MM.1S (cell line): ENCODE data around the gene FAF1.
"Not testable (repeated sequence)": the region's sequence is repeated elsewhere in the genome, so short reads cannot be mapped to it uniquely, and the experiment has no call there.

ENCODE experiments used
- DNase-seq: peaks from one replicate; pipeline ENCODE4 v3.0.0-alpha.2; 2015
- H2AFZ ChIP-seq: fragments of 300-600 bp; sonication (generic); 2 replicates; pipeline ENCODE4 v1.6.0; 2016; ENCODE audit warnings: antibody characterized with exemption, low read length
- H3F3A ChIP-seq: fragments of 300-600 bp; sonication (generic); 2 replicates; pipeline ENCODE4 v1.6.1; 2016; ENCODE audit warnings: mild to moderate bottlenecking, antibody characterized with exemption, low read length, moderate library complexity, mixed read lengths; ENCODE audit not compliant: insufficient read depth
- H3K27ac ChIP-seq: fragments of 300-600 bp; sonication (generic); 2 replicates; pipeline ENCODE4 v1.5.1; 2016; ENCODE audit warnings: mild to moderate bottlenecking, low read length
- H3K27me3 ChIP-seq: fragments of 300-600 bp; sonication (generic); replicated peaks from 2 replicates; pipeline ENCODE4 v1.6.0; 2016; ENCODE audit warnings: low read length; ENCODE audit not compliant: insufficient read depth
- H3K36me3 ChIP-seq: fragments of 300-600 bp; sonication (generic); replicated peaks from 2 replicates; pipeline ENCODE4 v1.6.1; 2016; ENCODE audit warnings: mild to moderate bottlenecking, low read length, mixed read lengths; ENCODE audit not compliant: insufficient read depth
- H3K4me1 ChIP-seq: fragments of 300-600 bp; sonication (generic); 2 replicates; pipeline ENCODE4 v1.6.1; 2016; ENCODE audit warnings: low read length, mixed read lengths
- H3K4me2 ChIP-seq: fragments of 300-600 bp; sonication (generic); 2 replicates; pipeline ENCODE4 v1.6.0; 2016; ENCODE audit warnings: low read depth, low read length
- H3K4me3 ChIP-seq: fragments of 300-600 bp; sonication (generic); 2 replicates; pipeline ENCODE4 v1.5.1; 2016; ENCODE audit warnings: low read length, mixed read lengths
- H3K79me2 ChIP-seq: fragments of 300-600 bp; sonication (generic); 2 replicates; pipeline ENCODE4 v1.6.1; 2016; ENCODE audit warnings: mixed run types, low read length, mixed read lengths
- H3K9ac ChIP-seq: fragments of 300-600 bp; sonication (generic); 2 replicates; pipeline ENCODE4 v1.6.1; 2016; ENCODE audit warnings: low read length, mixed read lengths
- H3K9me2 ChIP-seq: fragments of 300-600 bp; sonication (generic); replicated peaks from 2 replicates; pipeline ENCODE4 v1.6.1; 2016; ENCODE audit warnings: mild to moderate bottlenecking, low read length, mixed read lengths; ENCODE audit not compliant: insufficient read depth
- H3K9me3 ChIP-seq: fragments of 300-600 bp; sonication (generic); replicated peaks from 2 replicates; pipeline ENCODE4 v1.6.1; 2016; ENCODE audit warnings: mild to moderate bottlenecking, low read length, mixed read lengths; ENCODE audit not compliant: insufficient read depth
- H4K20me1 ChIP-seq: fragments of 300-600 bp; sonication (generic); 2 replicates; pipeline ENCODE4 v1.6.1; 2016; ENCODE audit warnings: mild to moderate bottlenecking, low read length, moderate library complexity, mixed read lengths; ENCODE audit not compliant: insufficient read depth
- EZH2 ChIP-seq: fragments of 300-600 bp; sonication (generic); optimal IDR thresholded peaks from 2 replicates; pipeline ENCODE3; 2017; ENCODE audit warnings: low read depth, mild to moderate bottlenecking, antibody characterized with exemption, low read length, mixed read lengths
- EZH2phosphoT487 ChIP-seq: fragments of 300-600 bp; sonication (generic); IDR thresholded peaks from 2 replicates; pipeline ENCODE4 v1.6.1; 2018; ENCODE audit warnings: antibody characterized with exemption, low read length
- TF ChIP-seq, protein P1 (sequence below): fragments of 300-600 bp; sonication (generic); IDR thresholded peaks from 2 replicates; pipeline ENCODE4 v1.5.1; 2016; ENCODE audit warnings: antibody characterized with exemption, low read length, mixed read lengths

The FAF1 gene

GRCh38 chr1:50873458-50874187 lies 86.4 kb downstream of the FAF1 start:
- Histone ChIP-seq H3K9me3 (no peaks in the 10 kb centered on the region), H3K79me2 (no peaks in the 10 kb centered on the region), H2AFZ (peak overlapping the region; percentile 36), H3K4me3 (peak overlapping the region; percentile 46), H3K27me3 (no peaks in the 10 kb centered on the region), H3K9me2 (no peaks in the 10 kb centered on the region), H3K27ac (no peak overlapping the region), H4K20me1 (no peaks in the 10 kb centered on the region), H3K4me1 (no peaks in the 10 kb centered on the region), H3K36me3 (no peaks in the 10 kb centered on the region), H3F3A (no peaks in the 10 kb centered on the region), H3K9ac (peak overlapping the region; percentile 23; the same call in 1 of the 2 replicates), H3K4me2 (peak overlapping the region; percentile 30; the same call in 1 of the 2 replicates)
- peak; percentile 73 for DNase-seq
- no peak for TF ChIP-seq EZH2
- no peak for TF ChIP-seq EZH2phosphoT487
- TF ChIP-seq, protein P1, sequence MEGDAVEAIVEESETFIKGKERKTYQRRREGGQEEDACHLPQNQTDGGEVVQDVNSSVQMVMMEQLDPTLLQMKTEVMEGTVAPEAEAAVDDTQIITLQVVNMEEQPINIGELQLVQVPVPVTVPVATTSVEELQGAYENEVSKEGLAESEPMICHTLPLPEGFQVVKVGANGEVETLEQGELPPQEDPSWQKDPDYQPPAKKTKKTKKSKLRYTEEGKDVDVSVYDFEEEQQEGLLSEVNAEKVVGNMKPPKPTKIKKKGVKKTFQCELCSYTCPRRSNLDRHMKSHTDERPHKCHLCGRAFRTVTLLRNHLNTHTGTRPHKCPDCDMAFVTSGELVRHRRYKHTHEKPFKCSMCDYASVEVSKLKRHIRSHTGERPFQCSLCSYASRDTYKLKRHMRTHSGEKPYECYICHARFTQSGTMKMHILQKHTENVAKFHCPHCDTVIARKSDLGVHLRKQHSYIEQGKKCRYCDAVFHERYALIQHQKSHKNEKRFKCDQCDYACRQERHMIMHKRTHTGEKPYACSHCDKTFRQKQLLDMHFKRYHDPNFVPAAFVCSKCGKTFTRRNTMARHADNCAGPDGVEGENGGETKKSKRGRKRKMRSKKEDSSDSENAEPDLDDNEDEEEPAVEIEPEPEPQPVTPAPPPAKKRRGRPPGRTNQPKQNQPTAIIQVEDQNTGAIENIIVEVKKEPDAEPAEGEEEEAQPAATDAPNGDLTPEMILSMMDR: peak; percentile 86

GRCh38 chr1:50864845-50865244 lies 95.2 kb downstream of the FAF1 start:
- not testable (repeated sequence) for H3F3A ChIP-seq, H3K4me2 ChIP-seq, H3K36me3 ChIP-seq, H3K79me2 ChIP-seq, H3K9ac ChIP-seq, H3K9me3 ChIP-seq, DNase-seq, H2AFZ ChIP-seq, H3K4me3 ChIP-seq, H4K20me1 ChIP-seq, H3K9me2 ChIP-seq, H3K27ac ChIP-seq, H3K27me3 ChIP-seq, H3K4me1 ChIP-seq

- Histone ChIP-seq H4K20me1 (no peaks in the 10 kb centered on the region), H3K36me3 (no peaks in the 10 kb centered on the region), H3K4me1 (no peaks in the 10 kb centered on the region), H3K4me2 (no peak overlapping the region), H2AFZ (no peak overlapping the region), H3K9me3 (no peaks in the 10 kb centered on the region), H3F3A (no peaks in the 10 kb centered on the region), H3K27me3 (no peaks in the 10 kb centered on the region), H3K79me2 (no peaks in the 10 kb centered on the region), H3K4me3 (no peak overlapping the region), H3K27ac (no peak overlapping the region), H3K9me2 (no peaks in the 10 kb centered on the region), H3K9ac (no peak overlapping the region)
- TF ChIP-seq, protein P1: no peak
- TF ChIP-seq EZH2 (no peak), EZH2phosphoT487 (no peak)
- DNase-seq: no peak
Observed at GRCh38 chr1:50861772-50862171, 98.3 kb downstream of the FAF1 start.

- Histone ChIP-seq H2AFZ (no peak overlapping the region), H3K36me3 (no peaks in the 10 kb centered on the region), H3K79me2 (no peaks in the 10 kb centered on the region), H3K4me1 (no peaks in the 10 kb centered on the region), H3K4me2 (no peak overlapping the region), H3F3A (no peaks in the 10 kb centered on the region), H3K9ac (no peak overlapping the region), H3K9me2 (no peaks in the 10 kb centered on the region), H4K20me1 (no peaks in the 10 kb centered on the region), H3K9me3 (no peaks in the 10 kb centered on the region), H3K4me3 (no peak overlapping the region), H3K27ac (no peak overlapping the region), H3K27me3 (no peaks in the 10 kb centered on the region)
- TF ChIP-seq EZH2 (no peak), EZH2phosphoT487 (no peak)
- TF ChIP-seq, protein P1: no peak
- DNase-seq: no peak
Observed at GRCh38 chr1:50860702-50861101, 99.4 kb downstream of the FAF1 start.
